HepG2 (cell line): ENCODE results near the gene CDH23. TPM values are rescaled to one million over a fixed set of nuclear protein-coding genes. Genes with fewer than 3 reads are reported as not detected.

Source experiments
- AKAP8 ChIP-seq: sonication (generic); formaldehyde crosslinking; IDR thresholded peaks from 2 replicates; pipeline ENCODE4 v1.5.1; 2020; ENCODE audit warnings: mild to moderate bottlenecking, missing genetic modification reagents
- CBX1 ChIP-seq: IDR thresholded peaks from one replicate; pipeline ENCODE4 v1.6.1; 2016; ENCODE audit warnings: antibody characterized with exemption, low read depth
- CREB1 ChIP-seq, 2 experiments: fragments of 450-650 bp in 1 of 2; IDR thresholded peaks; 2 replicates each; pipeline ENCODE4 v1.6.1; 2016 to 2017; ENCODE audit warnings: control low read depth in 1 of 2, mild to moderate bottlenecking in 1 of 2, missing compliant biosample characterization in 1 of 2, missing genetic modification characterization in 1 of 2
- FOXP1 ChIP-seq, 2 experiments: fragments of 450-650 bp in 1 of 2; IDR thresholded peaks; 2 replicates each; pipeline ENCODE4 v1.6.1; 2017 to 2018; ENCODE audit warnings: antibody characterized with exemption in 1 of 2
- GRHL1 ChIP-seq: sonication (generic); formaldehyde crosslinking; conservative IDR thresholded peaks from 2 replicates; pipeline ENCODE4 v1.8.0; 2022; ENCODE audit warnings: missing genetic modification reagents
- HDAC1 ChIP-seq: sonication (generic); formaldehyde crosslinking; IDR thresholded peaks from 2 replicates; pipeline ENCODE4 v1.5.1; 2020; ENCODE audit warnings: mild to moderate bottlenecking, missing genetic modification reagents
- KDM6A ChIP-seq: IDR thresholded peaks from 2 replicates; pipeline ENCODE4 v1.6.1; 2016; ENCODE audit warnings: low read depth
- MBD4 ChIP-seq: IDR thresholded peaks from 2 replicates; pipeline ENCODE4 v1.6.1; 2012; ENCODE audit warnings: low read length, inconsistent platforms, borderline replicate concordance
- MEF2D ChIP-seq: sonication (generic); formaldehyde crosslinking; IDR thresholded peaks from 2 replicates; pipeline ENCODE4 v1.5.1; 2020; ENCODE audit warnings: mild to moderate bottlenecking, missing genetic modification reagents
- SP2 ChIP-seq: sonication (generic); formaldehyde crosslinking; IDR thresholded peaks from 2 replicates; pipeline ENCODE4 v1.5.1; 2020; ENCODE audit warnings: mild to moderate bottlenecking, missing genetic modification reagents
- SPEN ChIP-seq: sonication (generic); formaldehyde crosslinking; IDR thresholded peaks from 2 replicates; pipeline ENCODE4 v1.5.1; 2020; ENCODE audit warnings: low read depth, mild to moderate bottlenecking, missing genetic modification reagents
- ZBTB7B ChIP-seq: sonication (generic); formaldehyde crosslinking; IDR thresholded peaks from 2 replicates; pipeline ENCODE4 v1.4.0; 2020; ENCODE audit warnings: missing genetic modification reagents
- ZNF276 ChIP-seq: sonication (generic); formaldehyde crosslinking; IDR thresholded peaks from 2 replicates; pipeline ENCODE4 v1.4.0; 2020; ENCODE audit warnings: mild to moderate bottlenecking, low read depth, missing genetic modification reagents
- ZNF296 ChIP-seq: sonication (generic); formaldehyde crosslinking; conservative IDR thresholded peaks from 2 replicates; pipeline ENCODE4 v1.5.0; 2020; ENCODE audit warnings: mild to moderate bottlenecking, missing genetic modification reagents
- ZNF451 ChIP-seq: sonication (generic); formaldehyde crosslinking; IDR thresholded peaks from 2 replicates; pipeline ENCODE4 v1.5.0; 2020; ENCODE audit warnings: mild to moderate bottlenecking, missing genetic modification reagents
- ZNF687 ChIP-seq: sonication (generic); formaldehyde crosslinking; IDR thresholded peaks from 2 replicates; pipeline ENCODE4 v1.5.1; 2020; ENCODE audit warnings: mild to moderate bottlenecking, missing genetic modification reagents, moderate library complexity
- ZNF724P ChIP-seq: sonication (generic); formaldehyde crosslinking; IDR thresholded peaks from 2 replicates; pipeline ENCODE4 v1.8.0; 2022; ENCODE audit warnings: missing genetic modification reagents, borderline replicate concordance
- ZSCAN22 ChIP-seq: sonication (generic); formaldehyde crosslinking; IDR thresholded peaks from 2 replicates; pipeline ENCODE4 v1.4.0; 2020; ENCODE audit warnings: mild to moderate bottlenecking, missing genetic modification reagents
- ZSCAN29 ChIP-seq: sonication (generic); formaldehyde crosslinking; conservative IDR thresholded peaks from 2 replicates; pipeline ENCODE4 v1.4.0; 2020; ENCODE audit warnings: mild to moderate bottlenecking, missing genetic modification reagents
- polyA plus RNA-seq, 8 experiments: library from polyadenylated mRNA; depleted of rRNA in 3 of 8; stranded (reverse) in 7 of 8; unstranded in 1 of 8; fragments of >200 nt; fragmentation: Illumina TruSeq in 4 of 8; extraction: Trizol in 4 of 8; gene quantifications; 2 replicates each; pipeline versions ENCODE4 v1.2.1 to v1.2.3, GENCODE V29; 2011 to 2016; ENCODE audit warnings: low read depth in 4 of 8, missing spikeins in 1 of 8, mixed read lengths in 1 of 8; ENCODE audit not compliant: insufficient read depth in 1 of 8
- total RNA-seq, 5 experiments: library from RNA; depleted of rRNA; stranded (reverse); fragments of >200 nt; fragmentation: Illumina TruSeq; extraction: Trizol; gene quantifications; 2 replicates each; pipeline ENCODE4 v1.2.3, GENCODE V29; 2016; ENCODE audit warnings: low read depth in 1 of 5
- TF ChIP-seq, protein P1 (sequence below): sonication (generic); formaldehyde crosslinking; IDR thresholded peaks from 2 replicates; pipeline ENCODE4 v1.4.0; 2020; ENCODE audit warnings: mild to moderate bottlenecking, missing genetic modification reagents

CDH23 gene
- total and polyA plus RNA-seq, 2 of the 13 experiments (the other 11 are each of a cell fraction or from before 2014, with no cell fraction given) = 0.13 TPM; not detected in 1

DNA sequence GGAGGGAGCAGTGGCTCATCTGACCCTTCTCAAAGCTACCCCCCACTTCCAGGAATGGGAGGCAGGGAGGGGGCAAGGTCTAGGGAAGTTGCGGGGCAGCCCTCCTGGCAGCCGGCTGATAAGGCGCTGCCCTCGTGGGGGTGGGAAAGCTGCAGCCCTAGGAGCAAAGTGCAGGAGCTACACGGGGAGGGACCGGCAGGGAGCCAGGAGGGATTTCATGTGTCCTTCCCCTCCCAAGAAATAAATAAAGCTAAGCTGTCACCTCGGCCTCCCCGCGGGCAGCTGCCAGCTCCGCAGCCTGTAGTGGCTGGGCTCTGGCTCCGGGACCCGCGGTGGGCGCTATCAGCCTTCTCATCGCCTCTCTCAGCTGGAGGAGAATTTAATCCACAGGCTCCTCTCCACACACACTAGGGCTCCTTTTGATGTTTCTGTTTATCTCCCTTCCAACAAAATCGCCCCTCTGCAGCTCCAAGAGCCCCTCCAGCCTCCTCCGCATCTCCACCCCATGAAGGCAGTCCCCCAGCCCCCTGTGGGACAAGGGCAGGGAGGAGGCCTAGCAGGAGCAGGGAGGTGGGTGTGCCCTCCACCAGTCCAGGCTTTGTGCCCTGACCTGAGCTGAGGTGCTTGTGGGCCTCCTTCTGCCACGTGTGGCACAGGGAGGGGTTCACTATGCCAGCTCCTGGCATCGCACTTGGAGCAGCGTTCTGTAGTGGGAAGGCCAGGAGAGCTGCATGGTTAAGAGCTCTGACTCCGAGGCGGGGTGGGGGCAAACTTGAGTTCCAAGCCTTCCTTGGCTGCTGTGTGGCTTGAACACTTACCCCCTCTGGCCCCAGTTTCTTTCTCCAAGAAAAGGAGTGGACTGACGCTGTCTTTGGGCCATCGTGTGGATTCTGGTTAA lies 242.4 kb downstream of the CDH23 start (continued):
- TF ChIP-seq HDAC1 (CRISPR knock-in tag) (no peak; the same call in 1 of the 2 replicates), MBD4 (no peak), ZNF276 (CRISPR knock-in tag) (peak; percentile 80; the same call in 1 of the 2 replicates), MEF2D (0 out of 2 replicates have a peak, but pooled peaks have one; percentile 42), ZNF687 (CRISPR knock-in tag) (peak; percentile 71), ZSCAN22 (no peak), ZBTB7B (CRISPR knock-in tag) (peak; percentile 55; the same call in 1 of the 2 replicates), SPEN (peak; percentile 68; the same call in 1 of the 2 replicates), ZNF451 (CRISPR knock-in tag) (no peak), ZSCAN29 (CRISPR knock-in tag) (no peak), ZNF296 (CRISPR knock-in tag) (no peak), CBX1 (no peak), CREB1 (IDR thresholded peaks at IDR 0.05) (no peak), CREB1 (CRISPR knock-in tag; IDR thresholded peaks at IDR 0.05) (no peak), GRHL1 (CRISPR knock-in tag) (no peak), AKAP8 (CRISPR knock-in tag) (no peak), KDM6A (CRISPR knock-in tag) (peak; percentile 77), FOXP1 (IDR thresholded peaks at IDR 0.05) (no peak), FOXP1 (CRISPR knock-in tag; IDR thresholded peaks at IDR 0.05) (no peak; the same call in 1 of the 2 replicates), SP2 (CRISPR knock-in tag) (no peak), ZNF724P (no peak)
- TF ChIP-seq, protein P1, sequence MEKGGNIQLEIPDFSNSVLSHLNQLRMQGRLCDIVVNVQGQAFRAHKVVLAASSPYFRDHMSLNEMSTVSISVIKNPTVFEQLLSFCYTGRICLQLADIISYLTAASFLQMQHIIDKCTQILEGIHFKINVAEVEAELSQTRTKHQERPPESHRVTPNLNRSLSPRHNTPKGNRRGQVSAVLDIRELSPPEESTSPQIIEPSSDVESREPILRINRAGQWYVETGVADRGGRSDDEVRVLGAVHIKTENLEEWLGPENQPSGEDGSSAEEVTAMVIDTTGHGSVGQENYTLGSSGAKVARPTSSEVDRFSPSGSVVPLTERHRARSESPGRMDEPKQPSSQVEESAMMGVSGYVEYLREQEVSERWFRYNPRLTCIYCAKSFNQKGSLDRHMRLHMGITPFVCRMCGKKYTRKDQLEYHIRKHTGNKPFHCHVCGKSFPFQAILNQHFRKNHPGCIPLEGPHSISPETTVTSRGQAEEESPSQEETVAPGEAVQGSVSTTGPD (CRISPR knock-in tag) = no peak
